Activated CD8-positive, alpha-beta T cell treated with anti-CD3 and anti-CD28 coated beads, Interleukin-2, amount 10 ng/mL, durations not matched to agents 7 days and 5 days (primary cell): Measurements from ENCODE around the gene MED15. TPM values are rescaled to one million over a fixed set of nuclear protein-coding genes. Genes with fewer than 3 reads are reported as not detected.
A peak's percentile ranks its signal among the peaks of the same experiment; 100 is the strongest.

Experiments
- ATAC-seq: fragments of 150-1000 bp; cut with Tn5 transposase; one replicate; pipeline ENCODE4 v1.10.0; 2021; ENCODE audit warnings: moderate library complexity
- CTCF ChIA-PET: fragments of 350-600 bp; sonication (Branson Sonifier 250); formaldehyde crosslinking; loops from one replicate; lab custom pipeline; 2021; ENCODE audit warnings: antibody characterized with exemption; lab: Charles Lee
- POLR2A ChIA-PET: fragments of 350-600 bp; sonication (Branson Sonifier 250); formaldehyde crosslinking; loops from one replicate; lab custom pipeline; 2021; ENCODE audit warnings: antibody characterized with exemption; lab: Charles Lee
- DNase-seq: peaks from one replicate; pipeline ENCODE4 v3.0.0-alpha.2; 2020
- H3K27ac Mint-ChIP-seq: one replicate; pipeline ENCODE4 v1.8.0; 2021; ENCODE audit warnings: mild to moderate bottlenecking, mixed read lengths
- H3K27me3 Mint-ChIP-seq: one replicate; pipeline ENCODE4 v1.8.0; 2021; ENCODE audit warnings: low read depth, mixed read lengths
- H3K36me3 Mint-ChIP-seq: one replicate; pipeline ENCODE4 v1.8.0; 2021; ENCODE audit warnings: low read depth, mixed read lengths
- H3K4me1 Mint-ChIP-seq: one replicate; pipeline ENCODE4 v1.8.0; 2021; ENCODE audit warnings: low read depth, mixed read lengths
- H3K4me3 Mint-ChIP-seq: one replicate; pipeline ENCODE4 v1.8.0; 2021; ENCODE audit warnings: mild to moderate bottlenecking, mixed read lengths
- H3K9me3 Mint-ChIP-seq: one replicate; pipeline ENCODE4 v1.8.0; 2022; ENCODE audit warnings: mixed read lengths; ENCODE audit not compliant: insufficient read depth
- total RNA-seq, 2 experiments: library from RNA; stranded (reverse); gene quantifications; one replicate each; pipeline ENCODE4 v1.2.3, GENCODE V29; 2021

MED15 gene
- total RNA-seq, 2 experiments from 2014 or later, result 155 to 161 TPM

DNA sequence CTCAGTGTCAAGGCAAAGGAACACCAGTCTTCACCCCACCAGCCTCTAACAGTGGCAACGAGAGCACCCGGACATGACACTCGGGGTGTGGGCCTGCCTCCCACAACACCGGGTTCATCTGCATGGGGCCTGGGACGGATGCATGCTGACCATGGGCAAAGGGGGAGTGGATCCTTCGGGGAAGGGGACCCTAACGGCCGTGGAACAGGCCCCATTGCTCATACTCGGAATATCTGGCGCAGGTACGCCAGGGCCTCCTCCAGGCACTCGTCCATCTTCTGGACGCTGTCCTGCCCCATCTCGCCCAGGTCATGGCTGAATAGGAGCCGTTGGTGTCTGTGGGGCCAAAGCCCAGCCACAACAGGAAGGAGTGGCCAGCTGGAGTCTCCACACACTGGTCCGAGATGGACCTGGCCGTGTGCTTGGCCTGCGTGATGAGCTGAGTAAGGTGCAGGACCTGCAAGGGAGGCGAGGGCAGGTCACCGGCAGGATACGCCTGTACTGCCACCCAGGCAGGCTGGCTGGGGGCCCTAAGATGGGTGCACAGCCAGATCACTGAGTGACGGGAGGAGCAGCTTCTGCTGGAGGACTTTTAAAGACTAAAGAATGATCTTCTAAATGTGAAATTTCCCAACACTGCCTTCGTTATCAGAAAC is 96.8 kb downstream of the MED15 start:
- peaks cover 5% of the 10 kb centered on the region for H3K4me1 Mint-ChIP-seq
- H3K27ac Mint-ChIP-seq, result no peak overlapping the region
- no peak for DNase-seq
- H3K27me3 Mint-ChIP-seq, result peaks cover 3% of the 10 kb centered on the region
- no peaks in the 10 kb centered on the region for H3K36me3 Mint-ChIP-seq
- ChIA-PET CTCF (interaction anchor here (1.4 kb wide), 1 partner anchor 33 kb away, joined by 4 read pairs; no protein-coding TSS in a partner anchor), POLR2A (interaction anchor here (0.6 kb wide), 1 partner anchor 34 kb away, joined by 4 read pairs; no protein-coding TSS in a partner anchor)
- no peak overlapping the region for H3K4me3 Mint-ChIP-seq
- H3K9me3 Mint-ChIP-seq, result no peaks in the 10 kb centered on the region
- no peak for ATAC-seq

DNA sequence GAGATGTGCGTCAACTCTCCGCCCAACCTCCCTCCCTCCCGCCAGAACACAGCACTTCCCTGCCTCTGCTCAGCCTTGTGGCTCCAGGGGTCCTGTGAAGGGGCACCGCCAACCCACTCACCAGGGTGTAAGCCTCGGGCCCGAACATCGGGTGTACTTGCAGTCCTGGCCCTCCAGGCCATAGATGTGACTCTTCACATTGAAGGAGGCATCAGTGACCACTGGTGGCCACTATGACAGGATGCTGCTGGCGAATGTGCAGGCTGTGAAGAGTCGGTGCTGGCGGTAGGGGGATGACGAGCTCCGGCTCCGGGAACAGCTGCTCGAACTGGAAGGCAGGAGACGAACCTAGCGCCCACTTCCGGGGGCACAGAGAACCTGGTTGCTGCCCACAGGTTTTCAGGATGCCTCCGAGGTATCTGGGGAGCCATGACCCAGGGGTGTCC is 97.4 kb downstream of the MED15 start:
- H3K36me3 Mint-ChIP-seq, result no peaks in the 10 kb centered on the region
- H3K4me3 Mint-ChIP-seq, result no peak overlapping the region
- no peak overlapping the region for H3K27ac Mint-ChIP-seq
- ChIA-PET POLR2A (interaction anchor here (0.6 kb wide), 1 partner anchor 35 kb away, joined by 4 read pairs; no protein-coding TSS in a partner anchor), CTCF (no interaction called here)
- DNase-seq (no peak), ATAC-seq (no peak)
- peaks cover 3% of the 10 kb centered on the region for H3K27me3 Mint-ChIP-seq
- no peaks in the 10 kb centered on the region for H3K9me3 Mint-ChIP-seq
- H3K4me1 Mint-ChIP-seq, result peaks cover 5% of the 10 kb centered on the region

DNA sequence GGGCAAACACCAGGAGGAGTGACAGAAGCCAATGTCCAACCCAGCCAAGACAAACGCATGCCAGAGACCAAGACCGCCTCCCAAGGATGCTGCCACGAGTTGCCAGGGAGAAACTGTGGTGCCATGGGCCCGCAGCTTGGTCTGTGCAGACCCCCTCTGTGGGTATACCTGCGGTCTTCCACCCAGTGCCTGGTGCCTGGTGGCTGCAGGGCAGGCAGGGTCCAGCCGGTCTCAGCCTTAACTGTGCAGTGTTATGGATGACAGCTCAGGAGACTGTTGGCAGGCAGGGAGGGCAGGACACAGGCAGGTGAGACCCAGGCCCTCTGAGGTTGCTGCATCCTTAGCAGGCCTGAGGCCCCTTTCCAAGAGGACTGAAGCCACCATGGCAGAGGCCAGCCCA is 97.9 kb downstream of the MED15 start:
- no peak overlapping the region for H3K27ac Mint-ChIP-seq
- peaks cover 3% of the 10 kb centered on the region for H3K27me3 Mint-ChIP-seq
- ChIA-PET POLR2A (no interaction called here), CTCF (interaction anchor here (0.8 to 1.5 kb wide), 3 partner anchors 13 to 103 kb away, joined by 3 to 4 read pairs (median 3); no protein-coding TSS in a partner anchor)
- DNase-seq, result no peak
- no peak overlapping the region for H3K4me3 Mint-ChIP-seq
- no peaks in the 10 kb centered on the region for H3K9me3 Mint-ChIP-seq
- H3K36me3 Mint-ChIP-seq, result no peaks in the 10 kb centered on the region
- H3K4me1 Mint-ChIP-seq, result peaks cover 5% of the 10 kb centered on the region
- ATAC-seq, result no peak

- CTCF ChIA-PET, result interaction anchor here (0.6 to 1.6 kb wide), 9 partner anchors 14 to 195 kb away, joined by 3 to 6 read pairs (median 3); no protein-coding TSS in a partner anchor
- POLR2A ChIA-PET, result no interaction called here
- Mint-ChIP-seq H3K4me3 (no peak overlapping the region), H3K36me3 (no peaks in the 10 kb centered on the region), H3K27me3 (no peaks in the 10 kb centered on the region), H3K27ac (no peak overlapping the region), H3K4me1 (peaks cover 5% of the 10 kb centered on the region), H3K9me3 (no peaks in the 10 kb centered on the region)
- peak; percentile 89 for ATAC-seq
- peak; percentile 80 for DNase-seq
Observed at GRCh38 chr22:20606041-20606783, 98.8 kb downstream of the MED15 start.

GRCh38 chr22:20606784-20607128 is 99.3 kb downstream of the MED15 start:
- Mint-ChIP-seq H3K9me3 (no peaks in the 10 kb centered on the region), H3K4me3 (no peak overlapping the region), H3K36me3 (no peaks in the 10 kb centered on the region), H3K4me1 (peaks cover 5% of the 10 kb centered on the region), H3K27ac (no peak overlapping the region), H3K27me3 (no peaks in the 10 kb centered on the region)
- no peak for DNase-seq
- ChIA-PET POLR2A (no interaction called here), CTCF (interaction anchor here (1.2 to 1.6 kb wide), 6 partner anchors 14 to 195 kb away, joined by 3 to 6 read pairs (median 4); no protein-coding TSS in a partner anchor)
- ATAC-seq, result no peak

DNA sequence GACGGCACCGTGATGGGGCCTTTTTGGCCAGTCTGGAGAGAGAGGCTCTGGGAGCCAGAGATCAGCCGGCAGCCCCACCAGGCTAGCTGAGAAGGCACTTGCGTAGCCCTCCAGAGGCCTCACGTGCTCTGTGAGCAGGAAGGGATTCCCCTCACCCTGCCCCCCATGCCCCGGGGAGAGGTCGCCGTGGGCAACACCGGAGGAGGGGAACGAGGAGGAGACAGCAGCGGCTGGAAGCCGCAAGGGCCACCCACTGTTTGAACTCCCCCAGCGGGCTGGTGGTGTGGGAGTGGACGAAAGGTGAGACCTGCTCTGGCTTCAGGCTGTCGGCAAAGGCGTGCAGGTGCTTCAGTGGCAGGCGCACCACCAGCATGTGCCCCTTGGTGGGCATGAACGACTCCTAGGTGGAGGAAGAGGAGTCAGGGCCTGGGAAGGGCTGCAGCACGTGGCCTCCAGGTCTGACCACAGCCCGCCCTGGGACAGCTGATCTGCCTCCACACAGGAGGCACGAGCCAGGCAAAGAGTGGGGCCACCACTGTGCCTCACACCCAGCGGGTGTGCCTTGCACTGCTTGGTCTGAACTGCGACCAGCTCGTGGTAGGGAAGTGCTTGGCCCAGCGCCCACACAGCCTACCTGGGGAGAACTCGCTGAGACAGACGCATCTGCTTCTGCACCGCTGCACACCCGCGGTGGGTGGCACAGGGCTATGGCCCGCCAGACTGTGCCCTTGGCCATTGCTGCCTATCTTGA is 99.9 kb downstream of the MED15 start:
- POLR2A ChIA-PET, result no interaction called here
- H3K9me3 Mint-ChIP-seq, result no peaks in the 10 kb centered on the region

GRCh38 chr22:20610243-20610686 is 102.9 kb downstream of the MED15 start:
- no peaks in the 10 kb centered on the region for H3K9me3 Mint-ChIP-seq
- POLR2A ChIA-PET, result no interaction called here
- CTCF ChIA-PET, result no interaction called here
- no peak overlapping the region for H3K27ac Mint-ChIP-seq
- peaks cover 5% of the 10 kb centered on the region for H3K4me1 Mint-ChIP-seq
- H3K4me3 Mint-ChIP-seq, result no peak overlapping the region
- no peaks in the 10 kb centered on the region for H3K36me3 Mint-ChIP-seq
- peaks cover 4% of the 10 kb centered on the region for H3K27me3 Mint-ChIP-seq
- no peak for DNase-seq
- no peak for ATAC-seq

More for the DNA sequence above, 99.9 kb downstream of the MED15 start:
- no peak for ATAC-seq
- Mint-ChIP-seq H3K27ac (no peak overlapping the region), H3K4me1 (peaks cover 5% of the 10 kb centered on the region), H3K4me3 (no peak overlapping the region), H3K36me3 (no peaks in the 10 kb centered on the region), H3K27me3 (no peaks in the 10 kb centered on the region)
- DNase-seq, result no peak
- CTCF ChIA-PET, result interaction anchor here (1.3 to 1.6 kb wide), 4 partner anchors 17 to 196 kb away, joined by 3 to 6 read pairs (median 4); no protein-coding TSS in a partner anchor

- DNase-seq (no peak), ATAC-seq (no peak)
- H3K27me3 Mint-ChIP-seq, result peaks cover 4% of the 10 kb centered on the region
- peaks cover 5% of the 10 kb centered on the region for H3K4me1 Mint-ChIP-seq
- no peak overlapping the region for H3K4me3 Mint-ChIP-seq
- no peak overlapping the region for H3K27ac Mint-ChIP-seq
- no peaks in the 10 kb centered on the region for H3K36me3 Mint-ChIP-seq
- no peaks in the 10 kb centered on the region for H3K9me3 Mint-ChIP-seq
- POLR2A ChIA-PET, result no interaction called here
- CTCF ChIA-PET, result no interaction called here
Observed at GRCh38 chr22:20610757-20611156, 103.3 kb downstream of the MED15 start.

DNA sequence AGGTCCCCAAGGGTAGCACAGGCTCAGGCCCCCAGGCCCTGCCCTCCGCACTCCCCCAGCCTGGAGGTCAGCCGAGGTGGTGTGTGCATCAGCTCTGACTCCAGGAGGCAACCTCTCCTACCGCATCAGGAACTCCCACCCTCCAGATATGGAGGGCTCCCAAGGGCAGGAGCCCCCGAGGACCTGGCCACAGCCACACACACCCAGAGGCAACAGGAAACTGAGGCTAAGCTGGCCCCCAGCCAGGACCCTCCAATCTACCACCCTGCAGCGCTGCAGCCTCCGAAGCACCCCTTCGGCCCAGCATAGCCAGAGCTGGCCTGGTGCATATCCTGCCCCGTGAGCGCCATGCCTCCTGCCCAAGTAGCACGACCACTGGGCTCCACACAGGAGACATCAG is 104.0 kb downstream of the MED15 start:
- H3K27me3 Mint-ChIP-seq, result peaks cover 4% of the 10 kb centered on the region
- no peaks in the 10 kb centered on the region for H3K9me3 Mint-ChIP-seq
- peaks cover 3% of the 10 kb centered on the region for H3K4me1 Mint-ChIP-seq
- no peak overlapping the region for H3K27ac Mint-ChIP-seq
- no peak overlapping the region for H3K4me3 Mint-ChIP-seq
- ChIA-PET CTCF (no interaction called here), POLR2A (no interaction called here)
- no peaks in the 10 kb centered on the region for H3K36me3 Mint-ChIP-seq
- no peak for DNase-seq
- no peak for ATAC-seq

- ChIA-PET CTCF (no interaction called here), POLR2A (no interaction called here)
- DNase-seq, result no peak
- no peak for ATAC-seq
- H3K9me3 Mint-ChIP-seq, result no peaks in the 10 kb centered on the region
- no peak overlapping the region for H3K4me3 Mint-ChIP-seq
- peaks cover 4% of the 10 kb centered on the region for H3K27me3 Mint-ChIP-seq
- no peaks in the 10 kb centered on the region for H3K36me3 Mint-ChIP-seq
- no peaks in the 10 kb centered on the region for H3K4me1 Mint-ChIP-seq
- H3K27ac Mint-ChIP-seq, result no peak overlapping the region
Observed at GRCh38 chr22:20613301-20613700, 105.9 kb downstream of the MED15 start.

DNA sequence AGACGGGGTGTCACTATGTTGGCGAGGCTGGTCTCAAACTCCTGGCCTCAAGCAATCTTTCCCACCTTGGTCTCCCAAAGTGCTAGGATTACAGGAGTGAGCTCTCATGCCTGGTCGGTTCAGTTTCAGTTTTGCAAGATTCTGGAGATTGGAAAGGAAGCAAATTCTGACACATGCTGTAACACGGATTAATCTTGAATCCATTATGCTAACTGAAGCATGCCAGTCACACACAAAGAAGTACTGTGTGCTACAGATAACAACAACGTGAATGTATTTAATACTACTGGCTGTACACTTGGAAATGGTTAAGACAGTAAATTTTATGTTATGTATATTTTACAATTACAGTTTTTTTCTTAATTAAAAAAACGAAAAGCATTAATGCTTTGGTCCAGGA is 107.6 kb downstream of the MED15 start:
- CTCF ChIA-PET, result no interaction called here
- H3K36me3 Mint-ChIP-seq, result no peaks in the 10 kb centered on the region

More for the DNA sequence above, 107.6 kb downstream of the MED15 start:
- H3K27me3 Mint-ChIP-seq, result peaks cover 4% of the 10 kb centered on the region
- DNase-seq (no peak), ATAC-seq (no peak)
- no peak overlapping the region for H3K4me3 Mint-ChIP-seq
- H3K27ac Mint-ChIP-seq, result no peak overlapping the region
- H3K9me3 Mint-ChIP-seq, result no peaks in the 10 kb centered on the region
- no peaks in the 10 kb centered on the region for H3K4me1 Mint-ChIP-seq
- POLR2A ChIA-PET, result no interaction called here
